ENCODE measurements around the gene PPP2R5C.

GRCh38 chr14:101856536-101856935, 95.0 kb downstream of the PPP2R5C start:
- no peak for TF ChIP-seq TAF1 (IDR thresholded peaks at IDR 0.05; ENCODE audit: low read depth)
- no peak for TF ChIP-seq CTCF (IDR thresholded peaks at IDR 0.05; ENCODE audit: poor library complexity, severe bottlenecking)
- no peak for TF ChIP-seq POLR2AphosphoS5 (IDR thresholded peaks at IDR 0.05)
- no peak for TF ChIP-seq RAD21 (conservative IDR thresholded peaks at IDR 0.05)
- TF ChIP-seq MXI1 (conservative IDR thresholded peaks at IDR 0.05; ENCODE audit: poor library complexity, severe bottlenecking): no peak
- no peak for TF ChIP-seq EZH2 (IDR thresholded peaks at IDR 0.05; ENCODE audit: borderline replicate concordance, insufficient read depth, low read length, poor library complexity, severe bottlenecking)
- TF ChIP-seq SMC3 (conservative IDR thresholded peaks at IDR 0.05; ENCODE audit: poor library complexity): no peak
